ENCODE data around the gene HDAC8. TPM values are rescaled to one million over a fixed set of nuclear protein-coding genes. Genes with fewer than 3 reads are reported as not detected.

HDAC8 gene
- total RNA-seq, 1 experiment from 2014 or later = 33.5 TPM

- in situ Hi-C loops (cut with HindIII; ENCODE audit: low pct_unique_long_range_greater_than_20kb, low sequenced_read_pairs) (no loop called here), intact Hi-C loops (cut with micrococcal nuclease; ENCODE audit: unreplicated experiment) (no loop called here)
- Histone ChIP-seq H3K27ac (ENCODE audit: low read length) (no peak overlapping the region), H3K27me3 (ENCODE audit: control insufficient read depth, insufficient read depth, low read length) (no peaks in the 10 kb centered on the region), H3K4me3 (ENCODE audit: low read depth in 2 of 2, low read length in 2 of 2) (no peak overlapping the region), H3K4me1 (ENCODE audit: control insufficient read depth, insufficient read depth, low read length) (no peaks in the 10 kb centered on the region), H3K36me3 (ENCODE audit: control insufficient read depth, insufficient read depth, low read length) (no peaks in the 10 kb centered on the region), H3K9me3 (ENCODE audit: control insufficient read depth, insufficient read depth, low read depth, low read length) (no peaks in the 10 kb centered on the region)
- no TSS peak for BruUV-seq (replicated peaks)
- no peak for DNase-seq (ENCODE audit: low read depth, low spot score)
- CTCF ChIA-PET = no interaction called here
- no peak for ATAC-seq
- TF ChIP-seq CTCF (IDR thresholded peaks at IDR 0.05) (no peak), SIN3A (IDR thresholded peaks at IDR 0.05; ENCODE audit: borderline replicate concordance, insufficient read depth, low read depth, low read length) (no peak), TCF7L2 (IDR thresholded peaks at IDR 0.05; ENCODE audit: low read depth, low read length) (no peak), POLR2AphosphoS5 (IDR thresholded peaks at IDR 0.05; ENCODE audit: low read depth, low read length) (no peak)
- TF ChIP-seq, protein P1, sequence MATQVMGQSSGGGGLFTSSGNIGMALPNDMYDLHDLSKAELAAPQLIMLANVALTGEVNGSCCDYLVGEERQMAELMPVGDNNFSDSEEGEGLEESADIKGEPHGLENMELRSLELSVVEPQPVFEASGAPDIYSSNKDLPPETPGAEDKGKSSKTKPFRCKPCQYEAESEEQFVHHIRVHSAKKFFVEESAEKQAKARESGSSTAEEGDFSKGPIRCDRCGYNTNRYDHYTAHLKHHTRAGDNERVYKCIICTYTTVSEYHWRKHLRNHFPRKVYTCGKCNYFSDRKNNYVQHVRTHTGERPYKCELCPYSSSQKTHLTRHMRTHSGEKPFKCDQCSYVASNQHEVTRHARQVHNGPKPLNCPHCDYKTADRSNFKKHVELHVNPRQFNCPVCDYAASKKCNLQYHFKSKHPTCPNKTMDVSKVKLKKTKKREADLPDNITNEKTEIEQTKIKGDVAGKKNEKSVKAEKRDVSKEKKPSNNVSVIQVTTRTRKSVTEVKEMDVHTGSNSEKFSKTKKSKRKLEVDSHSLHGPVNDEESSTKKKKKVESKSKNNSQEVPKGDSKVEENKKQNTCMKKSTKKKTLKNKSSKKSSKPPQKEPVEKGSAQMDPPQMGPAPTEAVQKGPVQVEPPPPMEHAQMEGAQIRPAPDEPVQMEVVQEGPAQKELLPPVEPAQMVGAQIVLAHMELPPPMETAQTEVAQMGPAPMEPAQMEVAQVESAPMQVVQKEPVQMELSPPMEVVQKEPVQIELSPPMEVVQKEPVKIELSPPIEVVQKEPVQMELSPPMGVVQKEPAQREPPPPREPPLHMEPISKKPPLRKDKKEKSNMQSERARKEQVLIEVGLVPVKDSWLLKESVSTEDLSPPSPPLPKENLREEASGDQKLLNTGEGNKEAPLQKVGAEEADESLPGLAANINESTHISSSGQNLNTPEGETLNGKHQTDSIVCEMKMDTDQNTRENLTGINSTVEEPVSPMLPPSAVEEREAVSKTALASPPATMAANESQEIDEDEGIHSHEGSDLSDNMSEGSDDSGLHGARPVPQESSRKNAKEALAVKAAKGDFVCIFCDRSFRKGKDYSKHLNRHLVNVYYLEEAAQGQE (IDR thresholded peaks at IDR 0.05; ENCODE audit: insufficient read depth in 1 of 2, low read depth in 2 of 2, low read length in 1 of 2) = no peak
- POLR2A ChIA-PET = no interaction called here
Observed at GRCh38 chrX:72526534-72527508, 45.8 kb downstream of the HDAC8 start.

DNA sequence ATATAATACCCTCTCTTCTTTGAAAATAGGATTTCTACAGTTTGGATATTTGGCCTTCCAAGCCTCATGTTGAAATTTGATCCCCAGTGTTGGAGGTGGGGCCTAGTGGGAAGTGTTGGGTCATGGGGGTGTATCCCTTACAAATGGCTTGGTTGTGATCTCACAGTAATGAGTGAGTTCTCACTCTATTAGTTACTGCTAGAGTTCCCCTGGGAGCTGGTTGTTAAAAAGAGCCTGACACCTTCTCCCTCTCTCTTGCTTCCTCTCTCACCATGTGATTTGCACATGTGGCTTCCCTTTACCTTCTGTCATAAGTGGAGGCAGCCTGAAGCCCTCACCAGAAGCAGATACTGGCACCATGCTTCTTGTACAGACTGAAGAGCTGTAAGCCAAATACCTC is 73.9 kb downstream of the HDAC8 start:
- in situ Hi-C loops (cut with HindIII; ENCODE audit: low pct_unique_long_range_greater_than_20kb, low sequenced_read_pairs) (no loop called here), intact Hi-C loops (cut with micrococcal nuclease; ENCODE audit: unreplicated experiment) (no loop called here)
- Histone ChIP-seq H3K4me3 (ENCODE audit: low read depth in 2 of 2, low read length in 2 of 2) (no peak overlapping the region), H3K27ac (ENCODE audit: low read length) (no peak overlapping the region), H3K9me3 (ENCODE audit: control insufficient read depth, insufficient read depth, low read depth, low read length) (no peaks in the 10 kb centered on the region), H3K4me1 (ENCODE audit: control insufficient read depth, insufficient read depth, low read length) (no peaks in the 10 kb centered on the region), H3K27me3 (ENCODE audit: control insufficient read depth, insufficient read depth, low read length) (no peaks in the 10 kb centered on the region), H3K36me3 (ENCODE audit: control insufficient read depth, insufficient read depth, low read length) (no peaks in the 10 kb centered on the region; the same call in 1 of the 2 replicates)
- TF ChIP-seq POLR2AphosphoS5 (IDR thresholded peaks at IDR 0.05; ENCODE audit: low read depth, low read length) (no peak), CTCF (IDR thresholded peaks at IDR 0.05) (no peak), SIN3A (IDR thresholded peaks at IDR 0.05; ENCODE audit: borderline replicate concordance, insufficient read depth, low read depth, low read length) (no peak), TCF7L2 (IDR thresholded peaks at IDR 0.05; ENCODE audit: low read depth, low read length) (no peak)
- TF ChIP-seq, protein P1 (IDR thresholded peaks at IDR 0.05; ENCODE audit: insufficient read depth in 1 of 2, low read depth in 2 of 2, low read length in 1 of 2) = no peak
- ATAC-seq (no peak), DNase-seq (ENCODE audit: low read depth, low spot score) (no peak)
- ChIA-PET CTCF (no interaction called here), POLR2A (no interaction called here)
- BruUV-seq (replicated peaks) = no TSS peak
